Measurements from ENCODE around the gene NHP2. TPM values are rescaled to one million over a fixed set of nuclear protein-coding genes. Genes with fewer than 3 reads are reported as not detected.

The NHP2 gene
- total and polyA plus RNA-seq, 2 experiments from 2014 or later = 435 to 455 TPM

- TF ChIP-seq REST (IDR thresholded peaks at IDR 0.05; ENCODE audit: unreplicated experiment) = no peak
- TF ChIP-seq EZH2phosphoT487 (IDR thresholded peaks at IDR 0.05; ENCODE audit: unreplicated experiment) = no peak
- TF ChIP-seq ETS1 (IDR thresholded peaks at IDR 0.05) = no peak
- no peak for TF ChIP-seq ZNF114 (CRISPR knock-in tag; IDR thresholded peaks at IDR 0.05)
- TF ChIP-seq EZH2 (IDR thresholded peaks at IDR 0.05; ENCODE audit: low read depth, unreplicated experiment) = no peak
- no peak for TF ChIP-seq ZNF331 (CRISPR knock-in tag; IDR thresholded peaks at IDR 0.05; ENCODE audit: low read depth)
- no peak for TF ChIP-seq CREB1 (CRISPR knock-in tag; IDR thresholded peaks at IDR 0.05; ENCODE audit: low read depth)
- TF ChIP-seq NANOG (IDR thresholded peaks at IDR 0.05; ENCODE audit: borderline replicate concordance) = no peak
These were observed 42.7 kb upstream of the NHP2 start (continued) for GRCh38 chr5:178196281-178196812.

- peak; percentile 44 for ATAC-seq
- Histone ChIP-seq H3K4me2 (no peak overlapping the region), H4K20me1 (replicated peaks; ENCODE audit: insufficient read depth) (no peaks in the 10 kb centered on the region), H2AFZ (no peak overlapping the region), H3K36me3 (ENCODE audit: insufficient read depth) (0 out of 2 replicates have a peak, but pooled peaks cover 2% of the 10 kb centered on the region), H3F3A (replicated peaks; ENCODE audit: low read depth) (0 out of 2 replicates have a peak, but pooled peaks cover 3% of the 10 kb centered on the region), H3K4me3 (no peak overlapping the region), H3K4me1 (ENCODE audit: insufficient read depth) (no peaks in the 10 kb centered on the region), H3K27ac (ENCODE audit: low read depth) (no peak overlapping the region), H3K9me2 (ENCODE audit: insufficient read depth) (no peaks in the 10 kb centered on the region), H3K27me3 (ENCODE audit: insufficient read depth) (no peaks in the 10 kb centered on the region), H3K79me2 (replicated peaks; ENCODE audit: insufficient read depth) (no peaks in the 10 kb centered on the region)
- H3K27me3 Mint-ChIP-seq (ENCODE audit: insufficient read depth, low read depth, poor library complexity) = peaks cover 17% of the 10 kb centered on the region
- peaks cover 38% of the 10 kb centered on the region for H3K9me3 Mint-ChIP-seq
- H3K27ac Mint-ChIP-seq = no peak overlapping the region
- no peak for DNase-seq (ENCODE audit: low spot score)
- peaks cover 24% of the 10 kb centered on the region for H3K36me3 Mint-ChIP-seq (ENCODE audit: low read depth)
- H3K4me3 Mint-ChIP-seq = no peak overlapping the region
- H3K4me1 Mint-ChIP-seq = peaks cover 20% of the 10 kb centered on the region
- TF ChIP-seq CREB1 (CRISPR knock-in tag; IDR thresholded peaks at IDR 0.05; ENCODE audit: low read depth) = no peak
- TF ChIP-seq ETS1 (IDR thresholded peaks at IDR 0.05) = no peak
- TF ChIP-seq REST (IDR thresholded peaks at IDR 0.05; ENCODE audit: unreplicated experiment) = no peak
- no peak for TF ChIP-seq JUNB (IDR thresholded peaks at IDR 0.05; ENCODE audit: unreplicated experiment)
- no peak for TF ChIP-seq STAT1 (IDR thresholded peaks at IDR 0.05; ENCODE audit: unreplicated experiment)
- no peak for TF ChIP-seq POLR2AphosphoS5 (IDR thresholded peaks at IDR 0.05; ENCODE audit: low read depth)
These were observed 40.3 kb upstream of the NHP2 start for GRCh38 chr5:178194026-178194425.
